Hepatocyte (in vitro differentiated cells): ENCODE results near the gene TAF4. TPM values are rescaled to one million over a fixed set of nuclear protein-coding genes. Genes with fewer than 3 reads are reported as not detected.

ENCODE experiments used
- DNase-seq: peaks from one replicate; pipeline ENCODE4 v3.0.0-alpha.2; 2016; ENCODE audit warnings: low spot score
- H2AFZ ChIP-seq: fragments of 200-600 bp; sonication (generic); 2 replicates; pipeline ENCODE4 v1.6.0; 2016; ENCODE audit warnings: antibody characterized with exemption, mild to moderate bottlenecking
- H3K27ac ChIP-seq: fragments of 200-600 bp; sonication (generic); 2 replicates; pipeline ENCODE4 v1.5.1; 2016; ENCODE audit warnings: mild to moderate bottlenecking
- H3K27me3 ChIP-seq: fragments of 200-600 bp; sonication (generic); 2 replicates; pipeline ENCODE4 v1.6.1; 2016
- H3K36me3 ChIP-seq: fragments of 200-600 bp; sonication (generic); replicated peaks from 2 replicates; pipeline ENCODE4 v1.5.1; 2016; ENCODE audit warnings: low read depth; ENCODE audit not compliant: insufficient read depth
- H3K4me1 ChIP-seq: fragments of 200-600 bp; sonication (generic); 2 replicates; pipeline ENCODE4 v1.5.1; 2016; ENCODE audit warnings: mild to moderate bottlenecking, moderate library complexity; ENCODE audit not compliant: insufficient read depth
- H3K4me2 ChIP-seq: fragments of 200-600 bp; sonication (generic); 2 replicates; pipeline ENCODE4 v1.6.0; 2016
- H3K4me3 ChIP-seq: fragments of 200-600 bp; sonication (generic); 2 replicates; pipeline ENCODE4 v1.5.1; 2016; ENCODE audit warnings: mild to moderate bottlenecking
- H3K79me2 ChIP-seq: fragments of 200-600 bp; sonication (generic); 2 replicates; pipeline ENCODE4 v1.6.0; 2017; ENCODE audit warnings: mild to moderate bottlenecking
- H3K9me2 ChIP-seq: fragments of 200-600 bp; sonication (generic); replicated peaks from 2 replicates; pipeline ENCODE4 v1.6.0; 2017; ENCODE audit warnings: mild to moderate bottlenecking; ENCODE audit not compliant: insufficient read depth
- H3K9me3 ChIP-seq: fragments of 200-600 bp; sonication (generic); 2 replicates; pipeline ENCODE4 v1.5.1; 2016; ENCODE audit warnings: low read depth, mild to moderate bottlenecking
- H4K20me1 ChIP-seq: fragments of 200-600 bp; sonication (generic); 2 replicates; pipeline ENCODE4 v1.6.0; 2016; ENCODE audit warnings: mild to moderate bottlenecking; ENCODE audit not compliant: insufficient read depth, poor library complexity, severe bottlenecking
- CTCF ChIP-seq: fragments of 200-600 bp; sonication (generic); IDR thresholded peaks from 2 replicates; pipeline ENCODE4 v1.5.1; 2016; ENCODE audit warnings: antibody characterized with exemption, mild to moderate bottlenecking; ENCODE audit not compliant: poor library complexity
- EZH2 ChIP-seq: fragments of 200-600 bp; sonication (generic); IDR thresholded peaks from 2 replicates; pipeline ENCODE4 v1.6.1; 2016; ENCODE audit warnings: antibody characterized with exemption, mild to moderate bottlenecking, borderline replicate concordance
- EZH2phosphoT487 ChIP-seq: fragments of 200-600 bp; sonication (generic); IDR thresholded peaks from one replicate; pipeline ENCODE4 v1.6.1; 2018; ENCODE audit warnings: antibody characterized with exemption, mild to moderate bottlenecking, low read depth, moderate library complexity; ENCODE audit not compliant: unreplicated experiment, severe bottlenecking
- WGBS: methylation state at CpG from one replicate; pipeline ENCODE4 v1.1.6; 2016; ENCODE audit warnings: low lambda C conversion rate; ENCODE audit errors: missing lambda C conversion rate; 5-methylcytosine and 5-hydroxymethylcytosine counted together
- polyA plus RNA-seq: library from polyadenylated mRNA; unstranded; fragments of >200 nt; fragmentation: Nextera tagmentation; extraction: Ambion mirVana; gene quantifications from 2 replicates; pipeline ENCODE4 v1.2.1, GENCODE V29; 2016
- total RNA-seq: library from RNA; depleted of rRNA; stranded (reverse); fragments of >200 nt; gene quantifications from 2 replicates; pipeline ENCODE4 v1.2.3, GENCODE V29; 2014

TAF4 gene
- total and polyA plus RNA-seq, 2 experiments from 2014 or later, result 2.9 to 6.6 TPM

GRCh38 chr20:62051546-62052255 lies 14.0 kb downstream of the TAF4 start:
- Histone ChIP-seq H3K36me3 (no peaks in the 10 kb centered on the region), H2AFZ (no peak overlapping the region), H3K79me2 (peaks cover 99% of the 10 kb centered on the region), H3K4me2 (no peak overlapping the region), H3K4me3 (no peak overlapping the region), H4K20me1 (peaks cover 90% of the 10 kb centered on the region), H3K27me3 (no peaks in the 10 kb centered on the region), H3K4me1 (peaks cover 8% of the 10 kb centered on the region), H3K9me2 (no peaks in the 10 kb centered on the region), H3K27ac (peak overlapping the region; percentile 37), H3K9me3 (no peaks in the 10 kb centered on the region)
- WGBS, result 94% methylated on average over 17 of the region's 17 CpGs
- no peak for DNase-seq
- TF ChIP-seq CTCF (no peak), EZH2phosphoT487 (no peak), EZH2 (no peak)

DNA sequence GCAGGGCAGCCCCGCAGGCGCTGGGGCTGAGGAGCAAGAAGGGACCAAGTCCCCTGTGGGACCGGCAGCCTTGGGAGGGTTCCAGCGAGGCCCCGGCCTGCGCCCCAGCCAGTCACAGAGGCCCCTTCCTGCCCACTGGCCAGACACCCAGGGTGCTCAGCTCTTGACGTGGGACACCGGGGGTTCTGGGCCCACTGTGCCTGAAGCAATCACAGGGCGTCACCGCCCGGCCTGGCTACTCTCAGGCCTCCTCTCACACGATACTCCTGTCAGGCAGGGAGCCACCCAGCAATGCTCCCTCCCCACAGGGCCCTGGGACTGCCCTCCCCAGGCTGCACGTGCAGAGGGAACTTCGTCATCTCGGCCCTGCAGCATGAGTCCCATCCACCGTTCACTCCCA lies 14.5 kb downstream of the TAF4 start:
- H2AFZ ChIP-seq, result no peak overlapping the region
- H3K27ac ChIP-seq, result peak overlapping the region; percentile 51
- no peaks in the 10 kb centered on the region for H3K27me3 ChIP-seq
- no peak for DNase-seq
- H3K4me1 ChIP-seq, result peaks cover 8% of the 10 kb centered on the region
- no peak for TF ChIP-seq EZH2
- TF ChIP-seq EZH2phosphoT487, result no peak
- no peak for TF ChIP-seq CTCF
- H3K4me2 ChIP-seq, result peak overlapping the region; percentile 12
- H3K36me3 ChIP-seq, result no peaks in the 10 kb centered on the region
- H3K79me2 ChIP-seq, result peaks cover 99% of the 10 kb centered on the region
- H3K9me3 ChIP-seq, result no peaks in the 10 kb centered on the region
- WGBS, result 67% methylated on average over 16 of the region's 16 CpGs
- H4K20me1 ChIP-seq, result peaks cover 87% of the 10 kb centered on the region
- no peaks in the 10 kb centered on the region for H3K9me2 ChIP-seq
- H3K4me3 ChIP-seq, result no peak overlapping the region

DNA sequence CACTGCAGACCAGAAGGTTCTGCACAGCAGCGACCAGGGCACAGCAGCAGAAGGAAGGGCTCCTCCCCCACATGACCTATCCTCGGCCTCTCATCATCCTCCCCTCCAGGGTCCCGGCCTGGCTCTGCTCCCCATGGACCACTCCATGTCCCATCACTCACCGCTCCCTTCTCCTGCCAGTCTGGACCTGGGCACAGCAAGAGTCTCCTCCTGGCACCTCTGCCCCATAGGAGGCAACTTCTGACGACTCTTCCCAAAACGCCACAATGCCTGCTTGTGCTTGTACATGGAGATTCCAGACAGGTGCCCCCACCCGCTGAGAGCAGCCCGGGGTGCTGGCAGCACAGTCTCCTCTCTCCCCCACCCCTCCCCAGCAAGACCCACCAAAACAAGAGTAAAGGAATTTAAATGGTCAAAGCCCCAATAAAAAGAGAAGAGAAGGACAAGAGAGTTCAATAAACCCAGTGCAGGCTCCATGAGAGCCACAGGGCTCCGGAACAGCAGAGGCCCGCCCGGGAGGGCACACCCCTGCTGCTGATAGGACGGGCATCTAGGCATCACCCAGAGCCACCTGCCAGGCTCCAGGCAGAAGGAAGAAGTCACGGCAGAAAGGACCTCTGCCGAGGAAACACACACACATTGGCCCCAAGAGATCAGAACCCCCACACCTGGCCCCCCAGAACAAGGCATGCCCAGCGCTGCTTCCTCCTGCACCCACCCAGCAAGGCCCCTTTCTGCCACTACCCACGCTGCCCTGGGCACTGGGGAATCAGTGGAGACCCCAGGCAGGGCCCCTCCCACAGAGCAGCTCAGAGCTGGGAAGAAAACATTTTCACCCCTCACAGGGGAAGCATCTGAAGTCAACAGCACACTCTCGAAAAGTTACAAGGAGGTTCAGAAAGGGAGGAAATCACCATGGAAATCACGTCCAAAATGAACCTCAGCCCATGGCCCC lies 15.2 kb downstream of the TAF4 start:
- Histone ChIP-seq H3K36me3 (no peaks in the 10 kb centered on the region), H3K9me3 (no peaks in the 10 kb centered on the region), H3K4me2 (peak overlapping the region; percentile 12), H3K9me2 (no peaks in the 10 kb centered on the region), H3K27me3 (no peaks in the 10 kb centered on the region), H3K4me3 (no peak overlapping the region), H3K4me1 (peaks cover 8% of the 10 kb centered on the region), H2AFZ (no peak overlapping the region), H3K27ac (peak overlapping the region; percentile 51), H3K79me2 (peaks cover 99% of the 10 kb centered on the region), H4K20me1 (peaks cover 88% of the 10 kb centered on the region)
- 87% methylated on average over 16 of the region's 18 CpGs for WGBS
- TF ChIP-seq EZH2 (no peak), EZH2phosphoT487 (no peak), CTCF (no peak)
- DNase-seq, result no peak
